K562 (cell line): ENCODE results near the gene ZSCAN21. TPM values are rescaled to one million over a fixed set of nuclear protein-coding genes. Genes with fewer than 3 reads are reported as not detected.

Experiments used
- EGR1 ChIP-seq: fragments of 450-650 bp; conservative IDR thresholded peaks from 2 replicates; pipeline ENCODE4 v1.6.1; 2017; ENCODE audit warnings: mild to moderate bottlenecking
- ELK1 ChIP-seq: sonication (generic); formaldehyde crosslinking; IDR thresholded peaks from 2 replicates; pipeline ENCODE4 v1.8.1; 2022; ENCODE audit warnings: missing genetic modification reagents
- EP400 ChIP-seq: fragments of 450-650 bp; IDR thresholded peaks from 2 replicates; pipeline ENCODE4 v1.6.1; 2017; ENCODE audit warnings: antibody characterized with exemption, mild to moderate bottlenecking, moderate library complexity
- GABPA ChIP-seq: fragments of 200-800 bp; sonication (Bioruptor generic); conservative IDR thresholded peaks from 2 replicates; pipeline ENCODE4 v1.6.1; 2016; ENCODE audit warnings: low read depth, missing genetic modification characterization, missing compliant biosample characterization
- HNRNPLL ChIP-seq: fragments of 200-400 bp; formaldehyde crosslinking; IDR thresholded peaks from 2 replicates; pipeline ENCODE4 v1.6.1; 2017; ENCODE audit warnings: low read length, low read depth, mild to moderate bottlenecking; ENCODE audit not compliant: poor library complexity, severe bottlenecking
- HNRNPUL1 ChIP-seq: fragments of 200-400 bp; formaldehyde crosslinking; IDR thresholded peaks from 2 replicates; pipeline ENCODE4 v1.6.1; 2017; ENCODE audit warnings: low read length
- SNRNP70 ChIP-seq: fragments of 200-400 bp; formaldehyde crosslinking; optimal IDR thresholded peaks from 2 replicates; pipeline ENCODE3; 2017; ENCODE audit warnings: low read depth, low read length
- USF2 ChIP-seq: sonication (generic); formaldehyde crosslinking; IDR thresholded peaks from 2 replicates; pipeline ENCODE4 v1.5.0; 2020; ENCODE audit warnings: missing genetic modification reagents
- XRCC5 ChIP-seq: fragments of 200-400 bp; formaldehyde crosslinking; IDR thresholded peaks from 2 replicates; pipeline ENCODE4 v1.6.1; 2017; ENCODE audit warnings: low read depth, mild to moderate bottlenecking, low read length
- ZNF518B ChIP-seq: fragments of 250-450 bp; sonication (Bioruptor Pico); IDR thresholded peaks from 2 replicates; pipeline ENCODE4 v1.5.0; 2021; ENCODE audit warnings: mild to moderate bottlenecking, moderate library complexity
- ZNF57 ChIP-seq: fragments of 450-650 bp; formaldehyde crosslinking; IDR thresholded peaks from 2 replicates; pipeline ENCODE4 v1.4.0; 2020; ENCODE audit warnings: mild to moderate bottlenecking, moderate library complexity
- ZNF778 ChIP-seq: fragments of 450-650 bp; formaldehyde crosslinking; IDR thresholded peaks from 2 replicates; pipeline ENCODE4 v1.4.0; 2020; ENCODE audit warnings: mild to moderate bottlenecking, moderate library complexity
- ZNF785 ChIP-seq: fragments of 250-450 bp; sonication (Bioruptor Pico); IDR thresholded peaks from 2 replicates; pipeline ENCODE4 v1.4.0; 2020; ENCODE audit warnings: mild to moderate bottlenecking
- ZSCAN29 ChIP-seq: fragments of 450-650 bp; IDR thresholded peaks from 2 replicates; pipeline ENCODE4 v1.6.1; 2017
- polyA plus RNA-seq, 8 experiments: library from polyadenylated mRNA; depleted of rRNA in 4 of 8; stranded (reverse) in 5 of 8; unstranded in 3 of 8; fragments of >200 nt; fragmentation: Nextera tagmentation in 2 of 8; fragmentation: Illumina TruSeq in 1 of 8; extraction: Ambion mirVana in 2 of 8; extraction: Trizol in 1 of 8; gene quantifications; 2 replicates each; pipeline versions ENCODE4 v1.2.1 to v1.2.3, GENCODE V29; 2011 to 2014; ENCODE audit warnings: inconsistent platforms in 1 of 8, missing spikeins in 1 of 8
- total RNA-seq, 7 experiments: library from RNA; depleted of rRNA in 6 of 7; stranded (reverse); fragments of >200 nt in 6 of 7; fragmentation: Illumina TruSeq in 2 of 7; extraction: Trizol in 2 of 7; gene quantifications; 2 replicates each; pipeline versions ENCODE4 v1.2.1 to v1.2.3, GENCODE V29; 2011 to 2021; ENCODE audit warnings: low replicate concordance in 1 of 7
- TF ChIP-seq, protein P1 (sequence below): fragments of 250-450 bp; sonication (Bioruptor Pico); IDR thresholded peaks from 2 replicates; pipeline ENCODE4 v1.8.0; 2021; ENCODE audit warnings: moderate library complexity, mild to moderate bottlenecking, inconsistent platforms
- TF ChIP-seq, protein P2 (sequence below), 2 experiments: fragments of 450-650 bp; IDR thresholded peaks; 2 replicates each; pipeline ENCODE4 v1.6.1; 2016
- TF ChIP-seq, protein P3 (sequence below): IDR thresholded peaks from 2 replicates; pipeline ENCODE4 v1.6.1; 2011; ENCODE audit warnings: borderline replicate concordance, low read depth, mild to moderate bottlenecking, moderate library complexity, low read length; ENCODE audit not compliant: insufficient read depth, poor library complexity, severe bottlenecking

Gene ZSCAN21
- total and polyA plus RNA-seq, 9 of the 15 experiments (the other 6 are each of a cell fraction or from before 2014, with no cell fraction given) = 5.9 to 15.5 (median 13.2) TPM

GRCh38 chr7:100081535-100082102 lies 32.0 kb downstream of the ZSCAN21 start, which contains the start of gene ZNF3 (continued):
- peak; percentile 6 for TF ChIP-seq HNRNPLL
- peak; percentile 100 for TF ChIP-seq XRCC5
- no peak for TF ChIP-seq ZSCAN29
- TF ChIP-seq EP400 = peak; percentile 100
- no peak for TF ChIP-seq ELK1 (CRISPR knock-in tag)
- no peak for TF ChIP-seq ZNF518B (CRISPR knock-in tag)
- peak; percentile 47 for TF ChIP-seq USF2 (CRISPR knock-in tag)
- TF ChIP-seq, protein P1, sequence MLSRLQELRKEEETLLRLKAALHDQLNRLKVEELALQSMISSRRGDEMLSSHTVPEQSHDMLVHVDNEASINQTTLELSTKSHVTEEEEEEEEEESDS (CRISPR knock-in tag) = no peak
- TF ChIP-seq, protein P2, sequence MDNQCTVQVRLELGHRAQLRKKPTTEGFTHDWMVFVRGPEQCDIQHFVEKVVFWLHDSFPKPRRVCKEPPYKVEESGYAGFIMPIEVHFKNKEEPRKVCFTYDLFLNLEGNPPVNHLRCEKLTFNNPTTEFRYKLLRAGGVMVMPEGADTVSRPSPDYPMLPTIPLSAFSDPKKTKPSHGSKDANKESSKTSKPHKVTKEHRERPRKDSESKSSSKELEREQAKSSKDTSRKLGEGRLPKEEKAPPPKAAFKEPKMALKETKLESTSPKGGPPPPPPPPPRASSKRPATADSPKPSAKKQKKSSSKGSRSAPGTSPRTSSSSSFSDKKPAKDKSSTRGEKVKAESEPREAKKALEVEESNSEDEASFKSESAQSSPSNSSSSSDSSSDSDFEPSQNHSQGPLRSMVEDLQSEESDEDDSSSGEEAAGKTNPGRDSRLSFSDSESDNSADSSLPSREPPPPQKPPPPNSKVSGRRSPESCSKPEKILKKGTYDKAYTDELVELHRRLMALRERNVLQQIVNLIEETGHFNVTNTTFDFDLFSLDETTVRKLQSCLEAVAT (IDR thresholded peaks at IDR 0.05) = peak; percentile 49 to 99; a peak in 3 of 4 replicates
- TF ChIP-seq GABPA (tag) = peak; percentile 99
- no peak for TF ChIP-seq ZNF57 (CRISPR knock-in tag)
- no peak for TF ChIP-seq ZNF785 (CRISPR knock-in tag)
- TF ChIP-seq SNRNP70 = no peak
- no peak for TF ChIP-seq ZNF778 (CRISPR knock-in tag)
- TF ChIP-seq, protein P3, sequence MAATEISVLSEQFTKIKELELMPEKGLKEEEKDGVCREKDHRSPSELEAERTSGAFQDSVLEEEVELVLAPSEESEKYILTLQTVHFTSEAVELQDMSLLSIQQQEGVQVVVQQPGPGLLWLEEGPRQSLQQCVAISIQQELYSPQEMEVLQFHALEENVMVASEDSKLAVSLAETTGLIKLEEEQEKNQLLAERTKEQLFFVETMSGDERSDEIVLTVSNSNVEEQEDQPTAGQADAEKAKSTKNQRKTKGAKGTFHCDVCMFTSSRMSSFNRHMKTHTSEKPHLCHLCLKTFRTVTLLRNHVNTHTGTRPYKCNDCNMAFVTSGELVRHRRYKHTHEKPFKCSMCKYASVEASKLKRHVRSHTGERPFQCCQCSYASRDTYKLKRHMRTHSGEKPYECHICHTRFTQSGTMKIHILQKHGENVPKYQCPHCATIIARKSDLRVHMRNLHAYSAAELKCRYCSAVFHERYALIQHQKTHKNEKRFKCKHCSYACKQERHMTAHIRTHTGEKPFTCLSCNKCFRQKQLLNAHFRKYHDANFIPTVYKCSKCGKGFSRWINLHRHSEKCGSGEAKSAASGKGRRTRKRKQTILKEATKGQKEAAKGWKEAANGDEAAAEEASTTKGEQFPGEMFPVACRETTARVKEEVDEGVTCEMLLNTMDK = peak; percentile 96
- TF ChIP-seq HNRNPUL1 = no peak
- TF ChIP-seq EGR1 = peak; percentile 98
